HG02840 (cell line): ENCODE results near the gene TTF2.
"Not testable (repeated sequence)": the region's sequence is repeated elsewhere in the genome, so short reads cannot be mapped to it uniquely, and the experiment has no call there.

Experiments
- ATAC-seq: cut with Tn5 transposase; IDR thresholded peaks from one replicate; pipeline ENCODE4 v1.9.1; 2021; ENCODE audit warnings: mild to moderate bottlenecking, moderate library complexity, moderate number of reproducible peaks; ENCODE audit not compliant: unreplicated experiment, low FRiP score

TTF2 gene

DNA sequence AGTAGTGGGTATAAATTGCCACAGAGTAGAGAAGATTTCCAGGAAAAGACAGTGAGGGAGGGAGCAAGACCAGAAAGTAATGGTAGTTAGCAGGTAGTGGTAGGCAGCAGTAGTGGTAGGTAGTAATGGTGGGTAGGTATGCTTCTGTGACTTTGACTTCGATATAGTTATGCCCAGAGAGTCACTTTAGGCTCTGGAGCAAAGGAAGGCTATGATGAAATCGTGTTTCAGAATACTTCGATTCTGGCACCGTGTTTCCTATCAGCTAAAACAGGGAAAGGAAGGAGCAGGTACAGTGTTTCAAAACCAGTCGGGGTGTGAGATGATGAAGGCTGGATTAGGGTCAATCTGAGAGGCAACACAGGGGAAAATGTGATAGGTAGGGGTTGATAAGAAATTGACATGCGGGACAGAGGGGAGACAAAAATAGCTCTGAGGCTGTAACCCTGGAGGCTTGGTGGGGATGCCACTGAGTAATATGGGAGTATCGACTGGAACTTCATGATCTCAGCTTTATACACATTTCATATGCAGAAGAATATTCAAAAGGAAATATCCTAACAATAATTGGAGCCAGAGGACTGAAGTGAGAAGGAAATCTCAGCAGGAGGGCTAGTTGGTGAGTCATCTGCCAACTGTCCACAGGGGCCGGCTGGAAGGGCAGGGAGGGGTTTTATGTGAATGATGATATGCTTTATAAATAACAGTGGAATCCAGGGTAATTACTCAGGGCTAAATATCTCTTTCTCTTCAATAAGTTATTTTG lies 86.6 kb downstream of the TTF2 start:
- no peak for ATAC-seq

- ATAC-seq, result no peak
Measured at GRCh38 chr1:117147341-117147831, 87.3 kb downstream of the TTF2 start.

DNA sequence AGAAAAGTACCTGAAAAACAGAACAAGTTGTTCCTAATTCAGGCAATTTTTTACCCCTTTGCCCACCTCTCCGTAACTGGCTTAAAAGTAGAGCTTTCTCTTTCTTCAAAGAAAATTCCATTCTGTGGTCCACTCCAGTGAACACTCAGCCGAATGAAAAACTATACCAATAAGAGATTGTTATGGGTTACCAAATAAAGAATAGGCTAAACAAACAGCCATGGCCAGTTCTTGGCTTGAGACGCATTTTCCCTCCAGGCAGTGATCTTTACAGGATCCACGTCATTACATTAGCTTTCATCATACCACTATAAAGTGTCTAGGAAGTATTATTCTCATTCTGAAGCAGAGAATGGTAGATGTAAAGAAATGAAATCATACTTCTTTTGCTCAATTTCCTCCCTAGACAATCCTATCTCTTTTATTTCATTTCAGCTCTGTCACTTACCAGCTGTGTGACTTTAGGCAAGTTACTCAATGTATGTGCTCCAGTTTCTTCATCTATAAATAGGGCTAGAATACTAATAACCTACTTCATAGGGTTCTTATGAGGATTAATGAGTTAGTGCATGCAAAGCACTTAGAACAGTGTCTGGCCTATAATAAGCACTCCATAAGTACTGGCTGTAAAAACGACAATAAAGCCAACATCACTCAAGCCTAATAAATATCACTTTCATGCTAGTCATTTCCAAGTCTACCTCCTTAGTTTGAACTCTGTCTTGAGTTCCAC lies 87.9 kb downstream of the TTF2 start:
- ATAC-seq, result no peak

GRCh38 chr1:117150316-117150715 lies 90.2 kb downstream of the TTF2 start:
- ATAC-seq, result no peak

DNA sequence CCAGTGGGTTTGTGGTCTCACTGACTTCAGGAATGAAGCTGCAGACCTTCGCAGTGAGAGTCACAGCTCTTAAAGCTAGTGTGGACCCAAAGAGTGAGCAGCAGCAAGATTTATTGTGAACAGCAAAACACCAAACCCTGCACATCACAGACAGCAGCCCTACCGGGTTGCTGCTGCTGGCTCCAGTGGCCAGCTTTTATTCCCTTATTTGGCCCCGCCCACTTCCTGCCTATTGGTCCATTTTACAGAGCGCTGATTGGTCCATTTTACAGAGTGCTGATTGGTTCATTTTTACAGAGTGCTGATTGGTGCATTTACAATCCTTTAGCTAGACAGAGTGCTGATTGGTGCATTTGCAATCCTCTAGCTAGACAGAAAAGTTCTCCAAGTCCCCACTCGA lies 91.2 kb downstream of the TTF2 start:
- ATAC-seq, result not testable (repeated sequence)
